Duodenal mucosa (tissue), 2 donors: ENCODE results near the gene NEK11.

Source experiments
- H3K27ac ChIP-seq: one replicate; pipeline ENCODE4 v1.7.0; 2013; ENCODE audit warnings: low read depth, low read length
- H3K27me3 ChIP-seq, 2 donors: one replicate each; pipeline ENCODE4 v1.7.0; 2013; ENCODE audit warnings: low read length in 2 of 2, control low read depth in 1 of 2; ENCODE audit not compliant: insufficient read depth in 2 of 2, control insufficient read depth in 1 of 2
- H3K36me3 ChIP-seq, 2 donors: one replicate each; pipeline ENCODE4 v1.7.0; 2013; ENCODE audit warnings: low read length in 2 of 2, control low read depth in 1 of 2; ENCODE audit not compliant: insufficient read depth in 2 of 2, control insufficient read depth in 1 of 2
- H3K4me1 ChIP-seq, 2 donors: one replicate each; pipeline ENCODE4 v1.7.0; 2013; ENCODE audit warnings: low read length in 2 of 2, control low read depth in 1 of 2; ENCODE audit not compliant: insufficient read depth in 2 of 2, control insufficient read depth in 1 of 2
- H3K4me3 ChIP-seq, 2 donors: one replicate each; pipeline ENCODE4 v1.7.0; 2013; ENCODE audit warnings: low read length in 2 of 2, low read depth in 1 of 2
- H3K9ac ChIP-seq, 2 donors: one replicate each; pipeline ENCODE4 v1.7.0; 2013; ENCODE audit warnings: low read length in 2 of 2, low read depth in 1 of 2
- H3K9me3 ChIP-seq, 2 donors: one replicate each; pipeline ENCODE4 v1.7.0; 2013; ENCODE audit warnings: low read length in 2 of 2, control low read depth in 1 of 2; ENCODE audit not compliant: control insufficient read depth in 1 of 2

Gene NEK11

GRCh38 chr3:131075632-131076328 lies 49.1 kb downstream of the NEK11 start:
- no peak overlapping the region for H3K4me3 ChIP-seq
- H3K27ac ChIP-seq = no peak overlapping the region
- no peaks in the 10 kb centered on the region for H3K9me3 ChIP-seq
- H3K9ac ChIP-seq = no peak overlapping the region
- no peaks in the 10 kb centered on the region for H3K36me3 ChIP-seq
- H3K27me3 ChIP-seq = no peaks in the 10 kb centered on the region
- no peaks in the 10 kb centered on the region for H3K4me1 ChIP-seq

DNA sequence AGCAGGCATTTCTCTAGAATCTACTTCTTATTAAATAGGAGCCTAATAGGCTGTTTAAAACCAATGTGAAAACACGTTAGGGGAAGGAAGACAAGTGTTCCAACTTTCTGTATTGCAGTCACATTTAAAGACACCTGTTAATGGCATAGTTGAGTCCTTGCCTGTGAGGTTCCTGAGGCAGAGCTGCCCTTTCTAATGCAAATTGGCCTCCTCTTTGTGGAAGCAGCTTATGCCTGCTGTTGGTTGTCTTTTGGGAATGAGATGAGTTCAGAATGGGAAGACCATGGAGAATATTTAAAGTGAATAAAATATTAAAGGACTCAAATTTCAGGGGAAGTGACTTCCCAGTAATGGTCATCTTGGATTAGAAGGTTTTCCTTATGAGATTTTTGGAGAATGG lies 51.2 kb downstream of the NEK11 start:
- H3K27me3 ChIP-seq = no peaks in the 10 kb centered on the region
- H3K27ac ChIP-seq = no peak overlapping the region
- H3K36me3 ChIP-seq = no peaks in the 10 kb centered on the region
- no peak overlapping the region for H3K4me3 ChIP-seq
- H3K9me3 ChIP-seq = no peaks in the 10 kb centered on the region
- H3K9ac ChIP-seq = no peak overlapping the region
- no peaks in the 10 kb centered on the region for H3K4me1 ChIP-seq

DNA sequence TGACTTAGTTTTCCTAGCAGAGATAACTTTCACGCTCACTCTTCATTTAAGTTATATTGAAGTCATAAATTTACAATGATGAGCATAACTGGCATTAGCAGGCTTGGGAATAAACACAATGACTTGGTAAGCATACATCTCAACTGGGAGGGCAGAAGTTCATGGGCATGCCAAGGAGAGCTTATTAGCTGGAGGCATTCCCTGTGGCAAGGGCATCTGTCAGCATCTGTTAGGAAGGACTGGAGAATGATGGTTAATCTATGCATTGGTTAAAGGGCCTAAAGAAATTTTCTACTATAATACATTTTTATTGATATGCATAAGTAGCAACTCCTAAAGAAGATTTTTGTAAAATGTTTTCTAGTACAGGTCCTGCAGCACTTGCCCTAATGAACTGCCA lies 52.4 kb downstream of the NEK11 start:
- no peaks in the 10 kb centered on the region for H3K9me3 ChIP-seq
- H3K36me3 ChIP-seq = no peaks in the 10 kb centered on the region
- H3K4me1 ChIP-seq = no peaks in the 10 kb centered on the region
- H3K4me3 ChIP-seq = no peak overlapping the region
- H3K9ac ChIP-seq = no peak overlapping the region
- H3K27ac ChIP-seq = no peak overlapping the region
- no peaks in the 10 kb centered on the region for H3K27me3 ChIP-seq

GRCh38 chr3:131081224-131081623 lies 54.5 kb downstream of the NEK11 start:
- Histone ChIP-seq H3K27ac (no peak overlapping the region), H3K9ac (no peak overlapping the region), H3K9me3 (no peaks in the 10 kb centered on the region), H3K36me3 (no peaks in the 10 kb centered on the region), H3K4me3 (no peak overlapping the region), H3K27me3 (no peaks in the 10 kb centered on the region), H3K4me1 (no peaks in the 10 kb centered on the region)

DNA sequence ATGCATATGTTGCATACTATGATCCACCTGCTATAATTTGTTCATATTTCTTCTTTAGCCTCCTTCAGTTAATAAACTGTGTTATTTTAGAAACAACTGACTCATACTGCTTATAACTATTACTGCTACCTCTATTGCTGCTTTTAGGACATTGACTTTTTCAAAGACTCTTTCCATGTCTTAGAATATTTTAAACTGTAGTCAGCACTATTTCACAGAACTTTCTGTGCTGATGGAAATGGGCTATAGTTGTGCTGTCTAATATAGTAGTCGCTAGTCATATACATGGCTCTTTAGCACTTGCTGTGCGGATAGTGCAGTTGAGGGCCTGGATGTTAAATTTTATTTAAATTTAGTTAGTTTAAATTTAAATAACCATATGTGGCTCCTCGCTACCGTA lies 55.6 kb downstream of the NEK11 start:
- H3K4me1 ChIP-seq = no peaks in the 10 kb centered on the region
- no peak overlapping the region for H3K4me3 ChIP-seq
- no peak overlapping the region for H3K9ac ChIP-seq
- no peak overlapping the region for H3K27ac ChIP-seq
- H3K36me3 ChIP-seq = no peaks in the 10 kb centered on the region
- no peaks in the 10 kb centered on the region for H3K9me3 ChIP-seq
- H3K27me3 ChIP-seq = no peaks in the 10 kb centered on the region

- no peaks in the 10 kb centered on the region for H3K36me3 ChIP-seq
- no peak overlapping the region for H3K9ac ChIP-seq
- H3K4me3 ChIP-seq = no peak overlapping the region
- no peak overlapping the region for H3K27ac ChIP-seq
- no peaks in the 10 kb centered on the region for H3K9me3 ChIP-seq
- no peaks in the 10 kb centered on the region for H3K27me3 ChIP-seq
- H3K4me1 ChIP-seq = no peaks in the 10 kb centered on the region
These were observed 56.5 kb downstream of the NEK11 start for GRCh38 chr3:131082871-131083863.

- no peak overlapping the region for H3K4me3 ChIP-seq
- no peak overlapping the region for H3K9ac ChIP-seq
- no peaks in the 10 kb centered on the region for H3K4me1 ChIP-seq
- no peaks in the 10 kb centered on the region for H3K36me3 ChIP-seq
- H3K9me3 ChIP-seq = no peaks in the 10 kb centered on the region
- no peaks in the 10 kb centered on the region for H3K27me3 ChIP-seq
- no peak overlapping the region for H3K27ac ChIP-seq
These were observed 65.1 kb downstream of the NEK11 start for GRCh38 chr3:131091768-131092167.

DNA sequence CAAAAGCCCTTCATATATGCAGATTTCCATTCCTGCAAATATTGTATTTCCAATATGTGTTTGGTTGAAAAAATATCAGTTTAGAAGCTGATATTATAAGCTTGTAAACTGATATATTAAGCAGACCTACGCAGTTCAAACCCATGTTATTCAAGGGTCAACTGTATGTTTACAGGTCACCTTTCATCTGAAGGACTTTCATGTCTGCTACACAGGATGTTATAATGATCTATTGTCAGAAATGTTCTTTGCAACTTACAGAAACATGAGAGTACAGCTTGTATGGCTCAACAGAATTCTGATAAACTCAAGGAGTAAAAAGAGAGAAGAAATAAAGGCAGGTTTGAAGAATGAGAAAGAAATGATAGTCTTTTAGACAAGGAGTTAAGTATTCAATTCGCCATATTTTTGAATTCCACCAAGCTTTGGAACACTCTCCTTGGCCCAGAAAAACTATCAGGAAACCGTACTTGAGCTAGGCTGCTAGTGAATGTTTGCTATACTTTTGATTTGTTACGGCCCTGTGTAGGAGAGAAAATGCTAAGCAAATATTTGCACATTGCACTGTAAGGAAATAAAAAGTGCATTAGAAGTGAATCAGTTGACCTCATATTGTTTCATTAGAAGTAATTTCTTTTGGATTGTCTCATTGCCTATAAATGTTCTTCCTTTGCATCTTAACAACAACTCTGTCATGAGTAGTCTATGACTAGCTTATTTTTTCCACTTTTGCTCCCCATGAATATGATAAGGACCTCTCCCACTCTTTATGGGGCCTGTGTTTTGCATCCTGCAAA lies 81.2 kb downstream of the NEK11 start:
- Histone ChIP-seq H3K9ac (no peak overlapping the region), H3K9me3 (no peaks in the 10 kb centered on the region), H3K36me3 (no peaks in the 10 kb centered on the region), H3K4me1 (no peaks in the 10 kb centered on the region), H3K4me3 (no peak overlapping the region), H3K27ac (no peak overlapping the region), H3K27me3 (no peaks in the 10 kb centered on the region)

- Histone ChIP-seq H3K36me3 (no peaks in the 10 kb centered on the region), H3K4me1 (no peaks in the 10 kb centered on the region), H3K27me3 (no peaks in the 10 kb centered on the region), H3K4me3 (no peak overlapping the region), H3K27ac (no peak overlapping the region), H3K9me3 (no peaks in the 10 kb centered on the region), H3K9ac (no peak overlapping the region)
These were observed 82.5 kb downstream of the NEK11 start for GRCh38 chr3:131109156-131109555.

- H3K9me3 ChIP-seq = no peaks in the 10 kb centered on the region
- H3K36me3 ChIP-seq = no peaks in the 10 kb centered on the region
- H3K9ac ChIP-seq = no peak overlapping the region
- no peak overlapping the region for H3K4me3 ChIP-seq
- no peaks in the 10 kb centered on the region for H3K27me3 ChIP-seq
- no peaks in the 10 kb centered on the region for H3K4me1 ChIP-seq
- no peak overlapping the region for H3K27ac ChIP-seq
These were observed 83.4 kb downstream of the NEK11 start for GRCh38 chr3:131110087-131110486.
